ENCODE data around the gene NKIRAS1.

DNA sequence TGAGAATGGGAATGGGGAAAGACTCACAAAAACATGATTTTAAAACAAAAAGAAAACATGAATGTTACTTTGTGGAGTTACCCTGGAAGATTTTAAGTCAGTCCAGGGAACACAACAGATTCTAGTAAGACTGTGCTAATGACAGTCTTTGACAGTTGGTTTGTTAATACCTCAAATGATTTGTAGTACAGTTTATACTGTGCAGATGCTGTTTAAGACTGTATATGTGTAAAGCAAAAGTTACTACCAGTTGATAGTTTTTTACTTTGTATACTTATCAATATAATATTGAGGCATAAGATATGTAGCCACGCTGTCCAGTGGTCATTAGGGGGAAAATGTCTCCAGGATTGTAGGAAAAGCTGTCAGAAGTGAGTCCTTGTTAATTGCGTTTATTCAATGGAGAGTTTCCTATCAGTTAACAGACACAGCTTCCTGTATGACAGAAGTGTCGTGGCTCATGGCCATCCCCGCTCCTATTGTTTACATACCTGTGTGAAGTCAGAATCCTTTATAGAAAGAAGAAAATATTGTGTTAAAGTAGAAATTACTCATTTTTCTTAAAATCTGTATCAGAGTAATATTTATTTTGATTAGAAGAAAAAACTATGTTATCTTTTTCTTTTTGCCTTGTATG lies 36.0 kb downstream of the NKIRAS1 start:
- TF ChIP-seq, protein P1, sequence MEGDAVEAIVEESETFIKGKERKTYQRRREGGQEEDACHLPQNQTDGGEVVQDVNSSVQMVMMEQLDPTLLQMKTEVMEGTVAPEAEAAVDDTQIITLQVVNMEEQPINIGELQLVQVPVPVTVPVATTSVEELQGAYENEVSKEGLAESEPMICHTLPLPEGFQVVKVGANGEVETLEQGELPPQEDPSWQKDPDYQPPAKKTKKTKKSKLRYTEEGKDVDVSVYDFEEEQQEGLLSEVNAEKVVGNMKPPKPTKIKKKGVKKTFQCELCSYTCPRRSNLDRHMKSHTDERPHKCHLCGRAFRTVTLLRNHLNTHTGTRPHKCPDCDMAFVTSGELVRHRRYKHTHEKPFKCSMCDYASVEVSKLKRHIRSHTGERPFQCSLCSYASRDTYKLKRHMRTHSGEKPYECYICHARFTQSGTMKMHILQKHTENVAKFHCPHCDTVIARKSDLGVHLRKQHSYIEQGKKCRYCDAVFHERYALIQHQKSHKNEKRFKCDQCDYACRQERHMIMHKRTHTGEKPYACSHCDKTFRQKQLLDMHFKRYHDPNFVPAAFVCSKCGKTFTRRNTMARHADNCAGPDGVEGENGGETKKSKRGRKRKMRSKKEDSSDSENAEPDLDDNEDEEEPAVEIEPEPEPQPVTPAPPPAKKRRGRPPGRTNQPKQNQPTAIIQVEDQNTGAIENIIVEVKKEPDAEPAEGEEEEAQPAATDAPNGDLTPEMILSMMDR (conservative IDR thresholded peaks at IDR 0.05 in 1 of 2, IDR thresholded peaks at IDR 0.05 in 1 of 2; ENCODE audit: low read depth in 1 of 2, low read length in 2 of 2), result no peak
- TF ChIP-seq EZH2 (IDR thresholded peaks at IDR 0.05; ENCODE audit: low read length, missing control alignments), result no peak
